Central memory CD4-positive, alpha-beta T cell (primary cell): ENCODE results near the gene ATP2B3.

Experiments used
- DNase-seq: peaks from one replicate; pipeline ENCODE4 v3.0.0; 2022

ATP2B3 gene

GRCh38 chrX:153490217-153490930 is 27.1 kb upstream of the ATP2B3 start:
- no peak for DNase-seq

GRCh38 chrX:153491351-153491914 is 26.0 kb upstream of the ATP2B3 start:
- no peak for DNase-seq

GRCh38 chrX:153491918-153492317 is 25.5 kb upstream of the ATP2B3 start:
- DNase-seq, result no peak

- no peak for DNase-seq
Observed at GRCh38 chrX:153492543-153492942, 24.9 kb upstream of the ATP2B3 start.

- DNase-seq, result no peak
Observed at GRCh38 chrX:153493085-153493484, 24.4 kb upstream of the ATP2B3 start.

- no peak for DNase-seq
Observed at GRCh38 chrX:153494061-153494460, 23.4 kb upstream of the ATP2B3 start.

- no peak for DNase-seq
Observed at GRCh38 chrX:153494541-153495361, 22.7 kb upstream of the ATP2B3 start, which contains the start of gene BGN. BGN (plus strand) TSS chrX:153494980; CDS start chrX:153504632, 9,652 bp downstream.

- no peak for DNase-seq
Observed at GRCh38 chrX:153495362-153495751, 22.1 kb upstream of the ATP2B3 start.

GRCh38 chrX:153495903-153496589 is 21.4 kb upstream of the ATP2B3 start:
- no peak for DNase-seq

GRCh38 chrX:153496590-153496959 is 20.9 kb upstream of the ATP2B3 start:
- no peak for DNase-seq

GRCh38 chrX:153498453-153498852 is 19.0 kb upstream of the ATP2B3 start:
- DNase-seq, result no peak

- DNase-seq, result no peak
Observed at GRCh38 chrX:153499341-153499740, 18.1 kb upstream of the ATP2B3 start.

- no peak for DNase-seq
Observed at GRCh38 chrX:153499876-153500275, 17.6 kb upstream of the ATP2B3 start.

- no peak for DNase-seq
Observed at GRCh38 chrX:153500676-153501280, 16.7 kb upstream of the ATP2B3 start.

GRCh38 chrX:153501530-153501929 is 15.9 kb upstream of the ATP2B3 start:
- DNase-seq, result no peak

- DNase-seq, result no peak
Observed at GRCh38 chrX:153502131-153502530, 15.3 kb upstream of the ATP2B3 start.

GRCh38 chrX:153502796-153503195 is 14.6 kb upstream of the ATP2B3 start:
- no peak for DNase-seq

- DNase-seq, result no peak
Observed at GRCh38 chrX:153504445-153505016, 12.9 kb upstream of the ATP2B3 start.

- DNase-seq, result no peak
Observed at GRCh38 chrX:153505361-153505760, 12.1 kb upstream of the ATP2B3 start.

GRCh38 chrX:153507484-153508178 is 9.8 kb upstream of the ATP2B3 start:
- DNase-seq, result peak; percentile 70

- DNase-seq, result no peak
Observed at GRCh38 chrX:153509592-153509991, 7.8 kb upstream of the ATP2B3 start.

GRCh38 chrX:153510383-153510782 is 7.1 kb upstream of the ATP2B3 start:
- DNase-seq, result no peak
